Breast epithelium (tissue), 4 donors: Measurements from ENCODE around the gene CCDC150. TPM values are rescaled to one million over a fixed set of nuclear protein-coding genes. Genes with fewer than 3 reads are reported as not detected.

Experiments used
- DNase-seq, 2 donors: peaks; one replicate each; pipeline ENCODE4 v3.0.0-alpha.2; 2019; ENCODE audit warnings: low spot score in 2 of 2
- H3K27ac ChIP-seq, 2 donors: fragments of 200-600 bp; sonication (generic) in 1 of 2; one replicate each; pipeline ENCODE4 v1.5.1; 2016 to 2019; ENCODE audit warnings: mild to moderate bottlenecking in 1 of 2
- H3K27me3 ChIP-seq, 2 donors: fragments of 200-600 bp; sonication (generic) in 1 of 2; one replicate each; pipeline versions ENCODE4 v1.5.1 to v1.6.0; 2017 to 2019; ENCODE audit warnings: control low read depth in 1 of 2, mild to moderate bottlenecking in 1 of 2
- H3K36me3 ChIP-seq: fragments of 200-600 bp; one replicate; pipeline ENCODE4 v1.5.1; 2019
- H3K4me1 ChIP-seq, 2 donors: fragments of 200-600 bp; sonication (generic); one replicate each; pipeline ENCODE4 v1.5.1; 2016 to 2019; ENCODE audit warnings: control low read depth in 1 of 2
- H3K4me3 ChIP-seq, 3 donors: fragments of 200-600 bp; sonication (generic); 1 replicate in 2 of 3; 2 replicates in 1 of 3; pipeline ENCODE4 v1.5.1; 2016 to 2019; ENCODE audit warnings: mild to moderate bottlenecking in 3 of 3, moderate library complexity in 2 of 3
- H3K9me3 ChIP-seq, 2 donors: fragments of 200-600 bp; sonication (generic) in 1 of 2; one replicate each; pipeline ENCODE4 v1.5.1; 2016 to 2019; ENCODE audit warnings: control low read depth in 1 of 2
- POLR2A ChIP-seq: fragments of 450-650 bp; IDR thresholded peaks from one replicate; pipeline ENCODE4 v1.6.1; 2016; ENCODE audit warnings: antibody characterized with exemption, mild to moderate bottlenecking, moderate library complexity
- POLR2AphosphoS5 ChIP-seq, 3 donors: sonication (generic); formaldehyde crosslinking; IDR thresholded peaks; one replicate each; pipeline ENCODE4 v1.6.1; 2017; ENCODE audit warnings: antibody characterized with exemption in 3 of 3
- intact Hi-C: fragments of 100-400 bp; cut with DNase I; formaldehyde crosslinking; loops from one replicate; pipeline ENCODE4 v1.15.1; 2023; ENCODE audit warnings: low total_unique reads
- total RNA-seq, 3 donors: library from RNA; depleted of rRNA; stranded (reverse); fragments of >200 nt; gene quantifications; one replicate each; pipeline ENCODE4 v1.1.0, GENCODE V29; 2016
- TF ChIP-seq, protein P1 (sequence below), 3 donors: fragments of 450-650 bp; IDR thresholded peaks; one replicate each; pipeline ENCODE4 v1.5.1; 2016 to 2017; ENCODE audit warnings: antibody characterized with exemption in 3 of 3, mild to moderate bottlenecking in 3 of 3, moderate library complexity in 3 of 3

Gene CCDC150
- total RNA-seq, 3 donors from 2014 or later, result 2.0 to 5.9 (median 3.8) TPM

DNA sequence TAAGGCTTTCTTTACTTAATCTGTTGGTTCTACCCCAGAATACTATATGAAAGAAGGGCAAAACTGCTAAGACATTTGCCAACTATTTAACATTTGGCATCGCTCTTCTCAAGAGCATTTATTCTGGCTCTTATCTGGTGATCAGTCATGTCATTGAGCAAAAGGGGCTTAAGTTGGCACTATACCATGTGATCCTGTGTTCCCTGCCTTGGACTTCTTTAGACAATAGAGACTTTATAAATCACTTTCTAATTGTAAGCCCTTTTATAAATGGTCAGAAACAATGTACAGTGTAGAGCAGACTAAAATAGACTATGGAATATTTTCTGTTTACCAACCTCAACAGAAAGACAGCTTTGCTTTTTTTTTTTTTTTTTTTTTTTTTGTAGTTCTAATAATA is 107.9 kb downstream of the CCDC150 start:
- Histone ChIP-seq H3K9me3 (no peaks in the 10 kb centered on the region), H3K36me3 (no peaks in the 10 kb centered on the region), H3K27ac (no peak overlapping the region), H3K4me1 (no peaks in the 10 kb centered on the region), H3K4me3 (no peak overlapping the region), H3K27me3 (no peaks in the 10 kb centered on the region)
- intact Hi-C loops, result no loop called here
- DNase-seq, result no peak
- TF ChIP-seq POLR2A (no peak), POLR2AphosphoS5 (IDR thresholded peaks at IDR 0.05) (no peak)
- TF ChIP-seq, protein P1, sequence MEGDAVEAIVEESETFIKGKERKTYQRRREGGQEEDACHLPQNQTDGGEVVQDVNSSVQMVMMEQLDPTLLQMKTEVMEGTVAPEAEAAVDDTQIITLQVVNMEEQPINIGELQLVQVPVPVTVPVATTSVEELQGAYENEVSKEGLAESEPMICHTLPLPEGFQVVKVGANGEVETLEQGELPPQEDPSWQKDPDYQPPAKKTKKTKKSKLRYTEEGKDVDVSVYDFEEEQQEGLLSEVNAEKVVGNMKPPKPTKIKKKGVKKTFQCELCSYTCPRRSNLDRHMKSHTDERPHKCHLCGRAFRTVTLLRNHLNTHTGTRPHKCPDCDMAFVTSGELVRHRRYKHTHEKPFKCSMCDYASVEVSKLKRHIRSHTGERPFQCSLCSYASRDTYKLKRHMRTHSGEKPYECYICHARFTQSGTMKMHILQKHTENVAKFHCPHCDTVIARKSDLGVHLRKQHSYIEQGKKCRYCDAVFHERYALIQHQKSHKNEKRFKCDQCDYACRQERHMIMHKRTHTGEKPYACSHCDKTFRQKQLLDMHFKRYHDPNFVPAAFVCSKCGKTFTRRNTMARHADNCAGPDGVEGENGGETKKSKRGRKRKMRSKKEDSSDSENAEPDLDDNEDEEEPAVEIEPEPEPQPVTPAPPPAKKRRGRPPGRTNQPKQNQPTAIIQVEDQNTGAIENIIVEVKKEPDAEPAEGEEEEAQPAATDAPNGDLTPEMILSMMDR (IDR thresholded peaks at IDR 0.05), result no peak

- Histone ChIP-seq H3K27me3 (no peaks in the 10 kb centered on the region), H3K36me3 (no peaks in the 10 kb centered on the region), H3K4me1 (no peaks in the 10 kb centered on the region), H3K4me3 (no peak overlapping the region), H3K27ac (no peak overlapping the region), H3K9me3 (peaks cover 0 to under 1% of the 10 kb centered on the region in 2 donors)
- TF ChIP-seq POLR2A (no peak), POLR2AphosphoS5 (IDR thresholded peaks at IDR 0.05) (no peak)
- TF ChIP-seq, protein P1 (IDR thresholded peaks at IDR 0.05), result no peak
- intact Hi-C loops, result no loop called here
- no peak for DNase-seq
Measured at GRCh38 chr2:196748123-196748522, 108.6 kb downstream of the CCDC150 start.

DNA sequence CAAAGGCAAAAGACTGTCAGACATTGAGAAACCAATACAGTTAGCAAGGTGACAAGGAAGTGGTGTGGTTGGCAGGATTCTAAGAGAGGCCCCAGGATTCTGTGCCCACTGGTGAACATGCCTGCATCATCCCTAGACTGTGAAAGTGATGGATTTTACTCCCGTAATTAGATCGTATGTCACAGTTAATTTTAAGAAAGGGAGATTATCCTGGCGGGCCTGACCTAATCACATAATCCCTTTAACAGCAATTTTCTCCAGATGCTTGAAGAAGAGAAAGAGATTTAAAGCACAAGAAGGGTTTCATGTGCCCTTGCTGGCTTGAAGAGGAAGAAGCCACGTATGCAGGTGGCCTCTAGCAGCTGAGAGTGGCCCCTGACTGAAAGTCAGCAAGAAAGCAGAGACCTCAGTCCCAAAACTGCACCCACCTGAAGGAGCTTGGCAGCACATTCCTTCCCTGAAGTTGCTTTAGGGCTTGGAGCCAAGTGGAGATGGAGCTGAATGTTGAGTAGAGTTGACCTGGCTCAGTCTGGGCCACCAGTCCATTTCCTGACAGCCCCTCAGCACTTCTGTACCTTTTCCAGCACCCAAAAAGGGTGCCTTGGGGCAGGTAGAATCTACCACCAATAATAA is 110.9 kb downstream of the CCDC150 start:
- H3K36me3 ChIP-seq, result no peaks in the 10 kb centered on the region
- no peak overlapping the region for H3K27ac ChIP-seq
- intact Hi-C loops, result no loop called here
- no peaks in the 10 kb centered on the region for H3K4me1 ChIP-seq
- TF ChIP-seq, protein P1 (IDR thresholded peaks at IDR 0.05), result no peak
- no peak for TF ChIP-seq POLR2AphosphoS5 (IDR thresholded peaks at IDR 0.05)
- no peaks in the 10 kb centered on the region for H3K27me3 ChIP-seq
- H3K9me3 ChIP-seq, result peaks cover 0 to 17% of the 10 kb centered on the region in 2 donors
- H3K4me3 ChIP-seq, result no peak overlapping the region
- no peak for DNase-seq

DNA sequence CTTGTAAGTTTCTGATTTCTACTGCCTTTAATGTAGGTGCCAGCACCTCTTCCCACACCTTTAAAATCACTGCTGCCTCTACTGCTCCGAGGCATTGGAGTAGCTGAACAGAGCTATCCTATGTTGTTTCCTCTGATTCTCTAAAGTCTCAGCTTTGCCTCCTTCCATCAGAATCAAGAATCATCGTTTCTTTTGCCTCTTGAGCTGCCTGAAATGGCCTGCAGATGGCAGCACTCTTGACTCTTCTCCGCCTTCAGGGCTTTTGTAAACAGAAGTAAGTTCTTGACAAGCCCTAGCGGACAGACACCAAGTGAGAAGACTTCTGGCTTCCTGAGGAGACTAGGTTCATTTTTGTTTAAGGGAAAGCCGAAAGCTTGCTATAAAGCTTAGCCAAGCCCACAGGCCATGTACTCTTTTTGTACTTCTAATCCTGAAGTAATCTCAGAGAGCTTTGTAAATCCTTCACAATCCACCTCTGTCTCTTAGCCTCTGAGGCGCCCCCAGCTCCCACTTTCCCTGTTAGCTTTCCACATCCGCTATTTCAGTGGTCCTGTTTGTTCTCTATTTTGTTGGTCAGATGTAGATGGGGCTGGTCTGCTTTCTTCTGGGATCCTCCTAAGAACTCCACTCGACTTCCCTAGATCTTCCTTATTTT is 111.6 kb downstream of the CCDC150 start:
- Histone ChIP-seq H3K4me3 (no peak overlapping the region), H3K4me1 (no peaks in the 10 kb centered on the region), H3K27ac (no peak overlapping the region), H3K27me3 (no peaks in the 10 kb centered on the region), H3K9me3 (peaks cover 0 to 21% of the 10 kb centered on the region in 2 donors), H3K36me3 (no peaks in the 10 kb centered on the region)
- DNase-seq, result peak in 1 of 2 donors; percentile 59
- TF ChIP-seq POLR2AphosphoS5 (IDR thresholded peaks at IDR 0.05) (no peak), POLR2A (no peak)
- TF ChIP-seq, protein P1 (IDR thresholded peaks at IDR 0.05), result peak in 2 of 3 donors; percentile 36 to 60
- intact Hi-C loops, result no loop called here
